HEK293 (cell line): ENCODE data around the gene HEPACAM.

ENCODE experiments used
- CTCF ChIP-seq: fragments of 450-650 bp; formaldehyde crosslinking; IDR thresholded peaks from 2 replicates; pipeline ENCODE4 v1.5.1; 2016; ENCODE audit warnings: missing biosample characterization, missing genetic modification characterization
- GLI4 ChIP-seq: fragments of 450-650 bp; formaldehyde crosslinking; IDR thresholded peaks from 2 replicates; pipeline ENCODE4 v1.5.1; 2016; ENCODE audit warnings: missing biosample characterization, missing genetic modification characterization
- HIC1 ChIP-seq: fragments of 450-650 bp; formaldehyde crosslinking; IDR thresholded peaks from 2 replicates; pipeline ENCODE4 v1.5.1; 2016; ENCODE audit warnings: missing biosample characterization, missing genetic modification characterization
- IKZF3 ChIP-seq: fragments of 450-650 bp; IDR thresholded peaks from 2 replicates; pipeline ENCODE4 v1.5.0; 2018; ENCODE audit warnings: missing biosample characterization, mild to moderate bottlenecking, missing genetic modification characterization, moderate library complexity
- KLF17 ChIP-seq: fragments of 450-650 bp; formaldehyde crosslinking; IDR thresholded peaks from 2 replicates; pipeline ENCODE4 v1.5.1; 2016; ENCODE audit warnings: missing biosample characterization, missing genetic modification characterization
- PRDM4 ChIP-seq: fragments of 450-650 bp; formaldehyde crosslinking; IDR thresholded peaks from 2 replicates; pipeline ENCODE4 v1.5.1; 2017; ENCODE audit warnings: missing biosample characterization, missing genetic modification characterization
- PRDM6 ChIP-seq: fragments of 450-650 bp; formaldehyde crosslinking; IDR thresholded peaks from 2 replicates; pipeline ENCODE4 v1.5.1; 2017; ENCODE audit warnings: missing biosample characterization, missing genetic modification characterization
- REPIN1 ChIP-seq: fragments of 450-650 bp; formaldehyde crosslinking; IDR thresholded peaks from 2 replicates; pipeline ENCODE4 v1.5.1; 2017; ENCODE audit warnings: missing biosample characterization, missing genetic modification characterization, low read depth
- WT1 ChIP-seq: fragments of 450-650 bp; formaldehyde crosslinking; IDR thresholded peaks from 2 replicates; pipeline ENCODE4 v1.5.1; 2016; ENCODE audit warnings: missing biosample characterization, missing genetic modification characterization
- ZBTB20 ChIP-seq: fragments of 450-650 bp; formaldehyde crosslinking; IDR thresholded peaks from 2 replicates; pipeline ENCODE4 v1.5.1; 2016; ENCODE audit warnings: missing biosample characterization, missing genetic modification characterization
- ZBTB21 ChIP-seq: fragments of 450-650 bp; formaldehyde crosslinking; IDR thresholded peaks from 2 replicates; pipeline ENCODE4 v1.5.1; 2017; ENCODE audit warnings: missing biosample characterization, missing genetic modification characterization
- ZBTB44 ChIP-seq: fragments of 450-650 bp; IDR thresholded peaks from 2 replicates; pipeline ENCODE4 v1.5.1; 2018; ENCODE audit warnings: missing biosample characterization, mild to moderate bottlenecking, missing genetic modification characterization
- ZBTB49 ChIP-seq: fragments of 450-650 bp; formaldehyde crosslinking; IDR thresholded peaks from 2 replicates; pipeline ENCODE4 v1.5.1; 2016; ENCODE audit warnings: missing biosample characterization, missing genetic modification characterization, low read depth
- ZNF146 ChIP-seq: fragments of 450-650 bp; formaldehyde crosslinking; IDR thresholded peaks from 2 replicates; pipeline ENCODE4 v1.5.1; 2016; ENCODE audit warnings: missing biosample characterization, missing genetic modification characterization
- ZNF155 ChIP-seq: fragments of 450-650 bp; formaldehyde crosslinking; IDR thresholded peaks from 2 replicates; pipeline ENCODE4 v1.5.1; 2016; ENCODE audit warnings: missing biosample characterization, missing genetic modification characterization
- ZNF280D ChIP-seq: fragments of 450-650 bp; formaldehyde crosslinking; IDR thresholded peaks from 2 replicates; pipeline ENCODE4 v1.5.1; 2016; ENCODE audit warnings: missing biosample characterization, missing genetic modification characterization
- ZNF324 ChIP-seq: fragments of 450-650 bp; formaldehyde crosslinking; IDR thresholded peaks from 2 replicates; pipeline ENCODE4 v1.5.1; 2016; ENCODE audit warnings: missing biosample characterization, missing genetic modification characterization
- ZNF391 ChIP-seq: fragments of 450-650 bp; formaldehyde crosslinking; IDR thresholded peaks from 2 replicates; pipeline ENCODE4 v1.5.1; 2016; ENCODE audit warnings: low read depth, missing biosample characterization, missing genetic modification characterization, borderline replicate concordance
- ZNF404 ChIP-seq: fragments of 450-650 bp; formaldehyde crosslinking; IDR thresholded peaks from 2 replicates; pipeline ENCODE4 v1.5.1; 2017; ENCODE audit warnings: missing biosample characterization, missing genetic modification characterization
- ZNF654 ChIP-seq: fragments of 450-650 bp; formaldehyde crosslinking; IDR thresholded peaks from 2 replicates; pipeline ENCODE4 v1.5.1; 2016; ENCODE audit warnings: low read depth, missing biosample characterization, missing genetic modification characterization
- ZNF76 ChIP-seq: fragments of 450-650 bp; formaldehyde crosslinking; IDR thresholded peaks from 2 replicates; pipeline ENCODE4; 2016; ENCODE audit warnings: low read depth, missing biosample characterization, missing genetic modification characterization, borderline replicate concordance

Gene HEPACAM

GRCh38 chr11:124875943-124876817, 59.7 kb downstream of the HEPACAM start (continued):
- TF ChIP-seq HIC1 (tag by site-specific recombination), result peak; percentile 62
- peak; percentile 30; the same call in 1 of the 2 replicates for TF ChIP-seq ZBTB44
- peak; percentile 86 for TF ChIP-seq ZBTB20 (tag by site-specific recombination)
- TF ChIP-seq GLI4 (tag by site-specific recombination), result no peak
- TF ChIP-seq PRDM4 (tag by site-specific recombination), result no peak
- TF ChIP-seq ZBTB21 (tag by site-specific recombination), result no peak; the same call in 1 of the 2 replicates
- no peak for TF ChIP-seq ZNF280D (tag by site-specific recombination)
- peak; percentile 80; the same call in 1 of the 2 replicates for TF ChIP-seq ZNF324 (tag by site-specific recombination)
- 0 out of 2 replicates have a peak, but pooled peaks have one; percentile 43 for TF ChIP-seq KLF17 (tag by site-specific recombination)
- 0 out of 2 replicates have a peak, but pooled peaks have one; percentile 34 for TF ChIP-seq ZNF76 (tag by site-specific recombination)
- TF ChIP-seq PRDM6 (tag by site-specific recombination), result no peak
- peak; percentile 39; the same call in 1 of the 2 replicates for TF ChIP-seq WT1
- no peak for TF ChIP-seq ZBTB49 (tag by site-specific recombination)
- TF ChIP-seq ZNF404 (tag by site-specific recombination), result no peak
- peak; percentile 85; the same call in 1 of the 2 replicates for TF ChIP-seq IKZF3
- no peak for TF ChIP-seq ZNF155
- TF ChIP-seq ZNF654 (tag by site-specific recombination), result no peak
- TF ChIP-seq CTCF (tag by site-specific recombination), result peak; percentile 81
- TF ChIP-seq ZNF391 (tag by site-specific recombination), result no peak
- TF ChIP-seq REPIN1 (tag by site-specific recombination), result no peak
- TF ChIP-seq ZNF146 (tag by site-specific recombination), result no peak
